Esophagus squamous epithelium (tissue), 5 donors: ENCODE results near the gene RXRG. TPM values are rescaled to one million over a fixed set of nuclear protein-coding genes. Genes with fewer than 3 reads are reported as not detected.

Experiments
- DNase-seq: peaks from one replicate; lab custom pipeline; 2025; lab: John Stamatoyannopoulos, UW
- H3K27ac ChIP-seq, 4 donors: fragments of 200-600 bp; sonication (generic); one replicate each; pipeline ENCODE4 v1.5.1; 2016 to 2019; ENCODE audit warnings: mild to moderate bottlenecking in 1 of 4
- H3K27me3 ChIP-seq, 4 donors: fragments of 200-600 bp; sonication (generic); 1 replicate in 3 of 4; 2 replicates in 1 of 4; pipeline versions ENCODE4 v1.5.1 to v1.6.0; 2017 to 2021; ENCODE audit warnings: antibody characterized with exemption in 1 of 4
- H3K36me3 ChIP-seq, 3 donors: fragments of 200-600 bp; sonication (generic); one replicate each; pipeline ENCODE4 v1.5.1; 2016 to 2019
- H3K4me1 ChIP-seq, 3 donors: fragments of 200-600 bp; sonication (generic); one replicate each; pipeline ENCODE4 v1.5.1; 2017 to 2019
- H3K4me3 ChIP-seq, 4 donors: fragments of 200-600 bp; sonication (generic); 1 replicate in 3 of 4; 2 replicates in 1 of 4; pipeline ENCODE4 v1.5.1; 2016 to 2019; ENCODE audit warnings: mild to moderate bottlenecking in 2 of 4, moderate library complexity in 1 of 4
- H3K9me3 ChIP-seq, 3 donors: fragments of 200-600 bp; sonication (generic); one replicate each; pipeline ENCODE4 v1.5.1; 2016 to 2019
- CTCF ChIP-seq, 6 experiments: fragments of 450-650 bp in 4 of 6; fragments of 200-600 bp in 2 of 6; sonication (generic) in 2 of 6; IDR thresholded peaks; one replicate each; pipeline ENCODE4 v1.5.1; 2016 to 2019; ENCODE audit warnings: antibody characterized with exemption in 6 of 6, mild to moderate bottlenecking in 4 of 6, moderate library complexity in 4 of 6
- POLR2A ChIP-seq, 4 donors: fragments of 450-650 bp; IDR thresholded peaks; one replicate each; pipeline ENCODE4 v1.6.1; 2017; ENCODE audit warnings: antibody characterized with exemption in 4 of 4, mild to moderate bottlenecking in 4 of 4, moderate library complexity in 3 of 4
- WGBS, 2 donors: methylation state at CpG; one replicate each; pipeline ENCODE4 v1.1.5; 2018; 5-methylcytosine and 5-hydroxymethylcytosine counted together
- intact Hi-C: fragments of 100-400 bp; cut with DNase I; formaldehyde crosslinking; loops from one replicate; pipeline ENCODE4 v1.15.0; 2022
- total RNA-seq, 4 donors: library from RNA; depleted of rRNA; stranded (reverse); fragments of >200 nt; gene quantifications; one replicate each; pipeline ENCODE4 v1.1.0, GENCODE V29; 2016
- donor health status: DM: yes; HTN: yes; CAD: no.

Gene RXRG
- total RNA-seq, 4 donors from 2014 or later = 0.15 to 0.38 TPM; not detected in 2

- Histone ChIP-seq H3K27me3 (peaks cover 0 to 81% (median 0%) of the 10 kb centered on the region in 4 donors), H3K9me3 (no peaks in the 10 kb centered on the region), H3K36me3 (no peaks in the 10 kb centered on the region), H3K4me3 (no peak overlapping the region), H3K27ac (no peak overlapping the region), H3K4me1 (peaks cover 3 to 14% (median 13%) of the 10 kb centered on the region in 3 donors)
- intact Hi-C loops = no loop called here
- TF ChIP-seq CTCF (IDR thresholded peaks at IDR 0.05) = no peak
- TF ChIP-seq POLR2A (IDR thresholded peaks at IDR 0.05) = no peak
- DNase-seq = no peak
Observed at GRCh38 chr1:165442653-165443052, 2.3 kb downstream of the RXRG start.

- H3K36me3 ChIP-seq = no peaks in the 10 kb centered on the region
- no peak for TF ChIP-seq CTCF (IDR thresholded peaks at IDR 0.05)
- TF ChIP-seq POLR2A (IDR thresholded peaks at IDR 0.05) = no peak
- H3K4me1 ChIP-seq = peaks cover 3 to 14% (median 13%) of the 10 kb centered on the region in 3 donors
- no peak for DNase-seq
- WGBS, 2 donors = 80 to 89% methylated on average over 3 of the region's 3 CpGs
- intact Hi-C loops = no loop called here
- H3K27me3 ChIP-seq = peaks cover 0 to 75% (median 0%) of the 10 kb centered on the region in 4 donors
- H3K9me3 ChIP-seq = no peaks in the 10 kb centered on the region
- H3K27ac ChIP-seq = no peak overlapping the region
- H3K4me3 ChIP-seq = no peak overlapping the region
Observed at GRCh38 chr1:165442053-165442452, 2.9 kb downstream of the RXRG start.

- WGBS, 2 donors = 80 to 81% methylated on average over 5 of the region's 5 CpGs
- Histone ChIP-seq H3K4me3 (no peak overlapping the region), H3K4me1 (peaks cover 3 to 14% (median 13%) of the 10 kb centered on the region in 3 donors), H3K9me3 (no peaks in the 10 kb centered on the region), H3K27me3 (peaks cover 0 to 68% (median 0%) of the 10 kb centered on the region in 4 donors), H3K36me3 (no peaks in the 10 kb centered on the region), H3K27ac (no peak overlapping the region)
- DNase-seq = no peak
- TF ChIP-seq CTCF (IDR thresholded peaks at IDR 0.05) = no peak
- no peak for TF ChIP-seq POLR2A (IDR thresholded peaks at IDR 0.05)
- intact Hi-C loops = no loop called here
Observed at GRCh38 chr1:165441166-165441880, 3.6 kb downstream of the RXRG start.

GRCh38 chr1:165439330-165439729 is 5.6 kb downstream of the RXRG start:
- Histone ChIP-seq H3K36me3 (no peaks in the 10 kb centered on the region), H3K9me3 (no peaks in the 10 kb centered on the region), H3K27me3 (peaks cover 0 to 49% (median 0%) of the 10 kb centered on the region in 4 donors), H3K4me1 (peaks cover 0 to 5% (median 2%) of the 10 kb centered on the region in 3 donors), H3K4me3 (no peak overlapping the region), H3K27ac (no peak overlapping the region)
- 44 to 77% methylated on average over 5 to 6 of the region's 6 CpGs for WGBS, 2 donors
- intact Hi-C loops = no loop called here
- TF ChIP-seq POLR2A (IDR thresholded peaks at IDR 0.05) (no peak), CTCF (IDR thresholded peaks at IDR 0.05) (no peak)
- no peak for DNase-seq

GRCh38 chr1:165436994-165437393 is 7.9 kb downstream of the RXRG start:
- no peak overlapping the region for H3K27ac ChIP-seq
- intact Hi-C loops = no loop called here
- no peaks in the 10 kb centered on the region for H3K9me3 ChIP-seq
- WGBS, 2 donors = 60 to 69% methylated on average over 2 of the region's 2 CpGs
- H3K36me3 ChIP-seq = no peaks in the 10 kb centered on the region
- peaks cover 0 to 25% (median 0%) of the 10 kb centered on the region in 4 donors for H3K27me3 ChIP-seq
- no peaks in the 10 kb centered on the region for H3K4me1 ChIP-seq
- no peak for DNase-seq
- no peak overlapping the region for H3K4me3 ChIP-seq
- TF ChIP-seq POLR2A (IDR thresholded peaks at IDR 0.05) (no peak), CTCF (IDR thresholded peaks at IDR 0.05) (no peak)
